ENCODE results near the gene RASL12. TPM values are rescaled to one million over a fixed set of nuclear protein-coding genes. Genes with fewer than 3 reads are reported as not detected.
A peak's percentile ranks its signal among the peaks of the same experiment; 100 is the strongest.

The RASL12 gene
- 6.4 and 6.5 TPM in 2 replicates for total RNA-seq
- 4.6 and 5.1 TPM in 2 replicates for polyA plus RNA-seq

- Histone ChIP-seq H3K27ac (peak within 1 kb of the TSS; percentile 70), H2AFZ (peak within 1 kb of the TSS; percentile 78), H3K36me3 (replicated peaks; ENCODE audit: insufficient read depth, low read depth) (no peaks in the 10 kb centered on the region), H3K9me2 (replicated peaks; ENCODE audit: insufficient read depth) (no peaks in the 10 kb centered on the region), H3K4me1 (ENCODE audit: insufficient read depth) (peaks cover 25% of the 10 kb centered on the region), H3K9me3 (ENCODE audit: low read depth) (no peaks in the 10 kb centered on the region), H4K20me1 (ENCODE audit: insufficient read depth, poor library complexity, severe bottlenecking) (no peaks in the 10 kb centered on the region), H3K4me2 (peak within 1 kb of the TSS; percentile 91), H3K27me3 (peaks cover 10% of the 10 kb centered on the region), H3K4me3 (peak within 1 kb of the TSS; percentile 39), H3K79me2 (no peaks in the 10 kb centered on the region)
- WGBS (ENCODE audit: low lambda C conversion rate, missing lambda C conversion rate): 4% methylated on average over 44 of the region's 66 CpGs
- peak; percentile 48 for DNase-seq (ENCODE audit: low spot score)
- TF ChIP-seq EZH2phosphoT487 (IDR thresholded peaks at IDR 0.05; ENCODE audit: low read depth, severe bottlenecking, unreplicated experiment): no peak
- no peak for TF ChIP-seq CTCF (IDR thresholded peaks at IDR 0.05; ENCODE audit: poor library complexity)
- TF ChIP-seq EZH2 (IDR thresholded peaks at IDR 0.05; ENCODE audit: borderline replicate concordance): peak; percentile 8
Observed at GRCh38 chr15:65067645-65068402, at the start of gene RASL12. Gene RASL12 (minus strand): TSS chr15:65067991. CDS start chr15:65067835, 156 bp downstream.

GRCh38 chr15:65115542-65115941 lies 47.8 kb upstream of the RASL12 start:
- no peak for DNase-seq (ENCODE audit: low spot score)
- no peak for TF ChIP-seq EZH2 (IDR thresholded peaks at IDR 0.05; ENCODE audit: borderline replicate concordance)
- no peak for TF ChIP-seq CTCF (IDR thresholded peaks at IDR 0.05; ENCODE audit: poor library complexity)
- TF ChIP-seq EZH2phosphoT487 (IDR thresholded peaks at IDR 0.05; ENCODE audit: low read depth, severe bottlenecking, unreplicated experiment): no peak
- H3K27ac ChIP-seq: no peak overlapping the region
- H3K4me3 ChIP-seq: no peak overlapping the region
- H3K4me1 ChIP-seq (ENCODE audit: insufficient read depth): no peaks in the 10 kb centered on the region
- H3K27me3 ChIP-seq: no peaks in the 10 kb centered on the region
- H3K79me2 ChIP-seq: no peaks in the 10 kb centered on the region
- no peak overlapping the region for H2AFZ ChIP-seq
- H3K9me3 ChIP-seq (ENCODE audit: low read depth): no peaks in the 10 kb centered on the region
- no peaks in the 10 kb centered on the region for H4K20me1 ChIP-seq (ENCODE audit: insufficient read depth, poor library complexity, severe bottlenecking)
- H3K4me2 ChIP-seq: no peak overlapping the region
- no peaks in the 10 kb centered on the region for H3K9me2 ChIP-seq (replicated peaks; ENCODE audit: insufficient read depth)
- H3K36me3 ChIP-seq (replicated peaks; ENCODE audit: insufficient read depth, low read depth): no peaks in the 10 kb centered on the region
- WGBS (ENCODE audit: low lambda C conversion rate, missing lambda C conversion rate): 73% methylated on average over 5 of the region's 5 CpGs

GRCh38 chr15:65115086-65115485 lies 47.3 kb upstream of the RASL12 start, which contains the start of gene UBAP1L:
Gene UBAP1L (minus strand): TSS chr15:65115200. CDS start chr15:65106215, 8,985 bp downstream.
- H3K9me3 ChIP-seq (ENCODE audit: low read depth): no peaks in the 10 kb centered on the region

More at GRCh38 chr15:65115086-65115485, 47.3 kb upstream of the RASL12 start, which contains the start of gene UBAP1L:
- Histone ChIP-seq H3K79me2 (no peaks in the 10 kb centered on the region), H3K4me1 (ENCODE audit: insufficient read depth) (no peaks in the 10 kb centered on the region), H2AFZ (no peak within 1 kb of the TSS), H3K4me3 (no peak within 1 kb of the TSS), H3K9me2 (replicated peaks; ENCODE audit: insufficient read depth) (no peaks in the 10 kb centered on the region), H4K20me1 (ENCODE audit: insufficient read depth, poor library complexity, severe bottlenecking) (no peaks in the 10 kb centered on the region), H3K36me3 (replicated peaks; ENCODE audit: insufficient read depth, low read depth) (no peaks in the 10 kb centered on the region), H3K27me3 (no peaks in the 10 kb centered on the region), H3K4me2 (no peak within 1 kb of the TSS), H3K27ac (no peak within 1 kb of the TSS)
- TF ChIP-seq CTCF (IDR thresholded peaks at IDR 0.05; ENCODE audit: poor library complexity): no peak
- no peak for TF ChIP-seq EZH2 (IDR thresholded peaks at IDR 0.05; ENCODE audit: borderline replicate concordance)
- TF ChIP-seq EZH2phosphoT487 (IDR thresholded peaks at IDR 0.05; ENCODE audit: low read depth, severe bottlenecking, unreplicated experiment): no peak
- WGBS (ENCODE audit: low lambda C conversion rate, missing lambda C conversion rate): 79% methylated on average over 2 of the region's 2 CpGs
- no peak for DNase-seq (ENCODE audit: low spot score)
